IPS DF 4.7 (cell line): ENCODE results near the gene SEMA4F.

Experiments used
- DNase-seq: peaks from one replicate; pipeline ENCODE4 v3.0.0-alpha.2; 2013; ENCODE audit warnings: low spot score; ENCODE audit errors: extremely low read depth

The SEMA4F gene

GRCh38 chr2:74706741-74707140 lies 52.7 kb downstream of the SEMA4F start:
- DNase-seq, result no peak

- DNase-seq, result no peak
These were observed 53.8 kb downstream of the SEMA4F start for GRCh38 chr2:74707837-74708236.

- DNase-seq, result no peak
These were observed 54.2 kb downstream of the SEMA4F start for GRCh38 chr2:74708296-74708695.

GRCh38 chr2:74708883-74709282 lies 54.8 kb downstream of the SEMA4F start:
- no peak for DNase-seq

GRCh38 chr2:74712223-74713053 lies 58.4 kb downstream of the SEMA4F start:
- no peak for DNase-seq

GRCh38 chr2:74714691-74715080 lies 60.6 kb downstream of the SEMA4F start:
- DNase-seq, result no peak

- no peak for DNase-seq
These were observed 61.2 kb downstream of the SEMA4F start for GRCh38 chr2:74715081-74715791.

GRCh38 chr2:74715880-74716279 lies 61.8 kb downstream of the SEMA4F start:
- no peak for DNase-seq

GRCh38 chr2:74719066-74719465 lies 65.0 kb downstream of the SEMA4F start:
- DNase-seq, result no peak

GRCh38 chr2:74721316-74721715 lies 67.3 kb downstream of the SEMA4F start:
- no peak for DNase-seq

GRCh38 chr2:74724496-74724895 lies 70.4 kb downstream of the SEMA4F start:
- no peak for DNase-seq

GRCh38 chr2:74725287-74725686 lies 71.2 kb downstream of the SEMA4F start:
- no peak for DNase-seq

- no peak for DNase-seq
These were observed 74.8 kb downstream of the SEMA4F start for GRCh38 chr2:74728842-74729241.

- no peak for DNase-seq
These were observed 76.5 kb downstream of the SEMA4F start for GRCh38 chr2:74730530-74730929.
